A549 (cell line): ENCODE measurements around the gene PRELID3B. TPM values are rescaled to one million over a fixed set of nuclear protein-coding genes. Genes with fewer than 3 reads are reported as not detected.
A peak's percentile ranks its signal among the peaks of the same experiment; 100 is the strongest.

Experiments used
- ATAC-seq, 2 experiments: fragments of 200-7000 bp in 1 of 2; fragments of >200 bp in 1 of 2; cut with Nextera tagmentation in 1 of 2; cut with Tn5 transposase in 1 of 2; 3 replicates each; pipeline versions ENCODE4 v1.8.0 to v1.9.1; 2018 to 2020; ENCODE audit warnings: mild to moderate bottlenecking in 1 of 2, moderate library complexity in 1 of 2
- CTCF ChIA-PET: fragments of 300-600 bp; sonication (Branson Sonifier 250); formaldehyde crosslinking; extraction: SDS; loops from one replicate; lab custom pipeline; 2021; ENCODE audit warnings: antibody characterized with exemption, inconsistent platforms; lab: Yijun Ruan, JAX
- POLR2A ChIA-PET: fragments of 350-600 bp; formaldehyde crosslinking; extraction: SDS; loops from one replicate; lab custom pipeline; 2021; ENCODE audit warnings: antibody characterized with exemption, inconsistent platforms; lab: Yijun Ruan, JAX
- DNase-seq, 2 experiments: peaks; one replicate each; pipeline versions ENCODE4 v3.0.0 to v3.0.0-alpha.2; 2011 to 2016; ENCODE audit warnings: low read depth in 1 of 2, low spot score in 1 of 2
- FAIRE-seq: peaks from 2 replicates; lab custom pipeline; 2011; peaks lifted over from hg19 to GRCh38; lab: Jason Lieb, UNC
- H3K27ac ChIP-seq, 2 experiments: fragments of >200 bp; sonication (Bioruptor Twin); formaldehyde crosslinking; 3 replicates each; pipeline ENCODE4 v1.5.1; 2016 to 2017
- H3K4me1 ChIP-seq: fragments of >200 bp; sonication (Bioruptor Twin); formaldehyde crosslinking; 3 replicates; pipeline ENCODE4 v1.6.1; 2016
- H3K4me2 ChIP-seq: fragments of >200 bp; sonication (Bioruptor Twin); formaldehyde crosslinking; 3 replicates; pipeline ENCODE4 v1.6.1; 2016
- H3K4me3 ChIP-seq: fragments of >200 bp; sonication (Bioruptor Twin); formaldehyde crosslinking; 3 replicates; pipeline ENCODE4 v1.5.1; 2016
- H3K9me3 ChIP-seq: fragments of >200 bp; sonication (Bioruptor Twin); formaldehyde crosslinking; 3 replicates; pipeline ENCODE4 v1.6.1; 2016
- CTCF ChIP-seq: fragments of >200 bp; sonication (Bioruptor Twin); formaldehyde crosslinking; IDR thresholded peaks from 3 replicates; pipeline ENCODE4 v1.5.1; 2016
- EHF ChIP-seq: fragments of 250-450 bp; sonication (Bioruptor Pico); IDR thresholded peaks from 2 replicates; pipeline ENCODE4 v1.5.0; 2020; ENCODE audit warnings: mild to moderate bottlenecking
- ELK1 ChIP-seq: fragments of 150-350 bp; IDR thresholded peaks from 2 replicates; pipeline ENCODE4 v1.6.1; 2014; ENCODE audit warnings: low read depth, mild to moderate bottlenecking, low read length
- HOXB13 ChIP-seq: fragments of 250-450 bp; sonication (Bioruptor Pico); IDR thresholded peaks from 2 replicates; pipeline ENCODE4 v1.5.0; 2020; ENCODE audit warnings: low read depth, mild to moderate bottlenecking, moderate library complexity
- JUNB ChIP-seq: fragments of >200 bp; sonication (Bioruptor Twin); formaldehyde crosslinking; IDR thresholded peaks from 2 replicates; pipeline ENCODE4 v1.6.1; 2016
- NPAS2 ChIP-seq: fragments of 250-450 bp; sonication (Bioruptor Pico); IDR thresholded peaks from 2 replicates; pipeline ENCODE4 v1.8.0; 2022; ENCODE audit warnings: mild to moderate bottlenecking, moderate library complexity, borderline replicate concordance
- RAD21 ChIP-seq, 2 experiments: fragments of >200 bp in 1 of 2; sonication (Bioruptor Twin) in 1 of 2; formaldehyde crosslinking in 1 of 2; IDR thresholded peaks in 1 of 2; conservative IDR thresholded peaks in 1 of 2; 2 replicates in 1 of 2; 3 replicates in 1 of 2; pipeline ENCODE4 v1.6.1; 2012 to 2018; ENCODE audit warnings: inconsistent platforms in 1 of 2
- RARB ChIP-seq: fragments of 250-450 bp; sonication (Bioruptor Pico); IDR thresholded peaks from 2 replicates; pipeline ENCODE4 v1.8.0; 2021; ENCODE audit warnings: mild to moderate bottlenecking, moderate library complexity
- RCOR1 ChIP-seq: fragments of 150-350 bp; IDR thresholded peaks from 2 replicates; pipeline ENCODE4 v1.6.1; 2014; ENCODE audit warnings: antibody characterized with exemption, low read length, low read depth
- REST ChIP-seq: fragments of 200-600 bp; sonication (generic); IDR thresholded peaks from 2 replicates; pipeline ENCODE4 v1.6.1; 2016; ENCODE audit warnings: antibody characterized with exemption, mild to moderate bottlenecking, moderate library complexity
- RNF2 ChIP-seq: fragments of 200-600 bp; sonication (generic); IDR thresholded peaks from 2 replicates; pipeline ENCODE4 v1.6.1; 2016; ENCODE audit warnings: low read depth, mild to moderate bottlenecking, antibody characterized with exemption, moderate library complexity, borderline replicate concordance
- SMC3 ChIP-seq: fragments of >200 bp; sonication (Bioruptor Twin); formaldehyde crosslinking; IDR thresholded peaks from 3 replicates; pipeline ENCODE4 v1.6.1; 2018; ENCODE audit warnings: inconsistent platforms
- ZC3H11A ChIP-seq: fragments of 450-650 bp; IDR thresholded peaks from 2 replicates; pipeline ENCODE4 v1.6.1; 2014; ENCODE audit warnings: antibody characterized with exemption, mild to moderate bottlenecking
- WGBS: methylation state at CpG from one replicate; pipeline ENCODE4 v1.1.6; 2017; ENCODE audit errors: missing lambda C conversion rate; 5-methylcytosine and 5-hydroxymethylcytosine counted together
- polyA plus RNA-seq, 4 experiments: library from polyadenylated mRNA; depleted of rRNA in 3 of 4; stranded (reverse); fragments of >200 nt; fragmentation: RNase III in 1 of 4; extraction: RNeasy Plus Mini Kit Qiagen cat#74134 plus additional on column Dnase treatment in 1 of 4; gene quantifications; 2 replicates in 3 of 4; 3 replicates in 1 of 4; pipeline ENCODE4 v1.2.3, GENCODE V29; 2011 to 2017

PRELID3B gene
- polyA plus RNA-seq, 2 of the 4 experiments (the other 2 are of a cell fraction): 85.6 to 143 TPM

GRCh38 chr20:59062081-59062480 lies 19.5 kb upstream of the PRELID3B start:
- no peak overlapping the region for H3K27ac ChIP-seq
- DNase-seq: no peak
- 0 out of 6 replicates have a peak, but pooled peaks of 1 of the 2 experiments have one; percentile 34 for ATAC-seq
- H3K9me3 ChIP-seq: no peaks in the 10 kb centered on the region
- POLR2A ChIA-PET: no interaction called here
- no peak overlapping the region for H3K4me3 ChIP-seq
- H3K4me1 ChIP-seq: peaks cover 13% of the 10 kb centered on the region
- CTCF ChIA-PET: interaction anchor here (1.1 to 1.4 kb wide), 2 partner anchors 13 to 18 kb away, joined by 3 read pairs; no protein-coding TSS in a partner anchor
- 81% methylated on average over 4 of the region's 4 CpGs for WGBS
- TF ChIP-seq REST (peak; percentile 39; the same call in 1 of the 2 replicates), EHF (CRISPR knock-in tag) (no peak)
- FAIRE-seq: no peak
- no peak overlapping the region for H3K4me2 ChIP-seq

GRCh38 chr20:59055302-59055701 lies 12.7 kb upstream of the PRELID3B start:
- POLR2A ChIA-PET: no interaction called here
- H3K4me1 ChIP-seq: no peaks in the 10 kb centered on the region
- H3K9me3 ChIP-seq: no peaks in the 10 kb centered on the region
- H3K4me2 ChIP-seq: no peak overlapping the region
- ATAC-seq: peak in 1 of 2 experiments; percentile 43; a peak in 1 of 6 replicates
- no peak for FAIRE-seq
- no peak overlapping the region for H3K4me3 ChIP-seq
- DNase-seq: peak in 1 of 2 experiments; percentile 30
- 54% methylated on average over 7 of the region's 7 CpGs for WGBS
- no peak overlapping the region for H3K27ac ChIP-seq
- TF ChIP-seq RAD21 (conservative IDR thresholded peaks at IDR 0.05 in 1 of 2, IDR thresholded peaks at IDR 0.05 in 1 of 2): peak; percentile 51 to 52; a peak in 3 of 5 replicates
- TF ChIP-seq SMC3: peak; percentile 53
- no peak for TF ChIP-seq RNF2
- peak; percentile 49; the same call in 2 of the 3 replicates for TF ChIP-seq CTCF
- TF ChIP-seq RARB (CRISPR knock-in tag): no peak
- CTCF ChIA-PET: interaction anchor here (0.6 to 1.6 kb wide), 5 partner anchors 14 to 441 kb away, joined by 3 to 9 read pairs (median 3); no protein-coding TSS in a partner anchor

- Histone ChIP-seq H3K4me3 (no peak overlapping the region), H3K4me2 (no peak overlapping the region), H3K4me1 (peaks cover 16% of the 10 kb centered on the region), H3K9me3 (no peaks in the 10 kb centered on the region), H3K27ac (no peak overlapping the region)
- DNase-seq (no peak), ATAC-seq (no peak), FAIRE-seq (no peak)
- 71% methylated on average over 6 of the region's 6 CpGs for WGBS
- POLR2A ChIA-PET: no interaction called here
- TF ChIP-seq ELK1: no peak
- no peak for TF ChIP-seq RCOR1
- TF ChIP-seq RNF2: no peak
- TF ChIP-seq HOXB13 (CRISPR knock-in tag): no peak
- TF ChIP-seq REST: no peak
- no peak for TF ChIP-seq CTCF
- no peak for TF ChIP-seq JUNB
- TF ChIP-seq ZC3H11A: no peak
- no peak for TF ChIP-seq NPAS2 (CRISPR knock-in tag)
- CTCF ChIA-PET: interaction anchor here (0.6 to 1.7 kb wide), 3 partner anchors 34 to 404 kb away, joined by 3 to 6 read pairs (median 3); no protein-coding TSS in a partner anchor
Measured at GRCh38 chr20:59051666-59052185, 9.1 kb upstream of the PRELID3B start.
